NCI-H82 (cell line): Measurements from ENCODE around the gene PANK2.
"Not testable (repeated sequence)": the region's sequence is repeated elsewhere in the genome, so short reads cannot be mapped to it uniquely, and the experiment has no call there.

Source experiments
- DNase-seq: peaks from one replicate; lab custom pipeline; 2025; lab: John Stamatoyannopoulos, UW

The PANK2 gene

DNA sequence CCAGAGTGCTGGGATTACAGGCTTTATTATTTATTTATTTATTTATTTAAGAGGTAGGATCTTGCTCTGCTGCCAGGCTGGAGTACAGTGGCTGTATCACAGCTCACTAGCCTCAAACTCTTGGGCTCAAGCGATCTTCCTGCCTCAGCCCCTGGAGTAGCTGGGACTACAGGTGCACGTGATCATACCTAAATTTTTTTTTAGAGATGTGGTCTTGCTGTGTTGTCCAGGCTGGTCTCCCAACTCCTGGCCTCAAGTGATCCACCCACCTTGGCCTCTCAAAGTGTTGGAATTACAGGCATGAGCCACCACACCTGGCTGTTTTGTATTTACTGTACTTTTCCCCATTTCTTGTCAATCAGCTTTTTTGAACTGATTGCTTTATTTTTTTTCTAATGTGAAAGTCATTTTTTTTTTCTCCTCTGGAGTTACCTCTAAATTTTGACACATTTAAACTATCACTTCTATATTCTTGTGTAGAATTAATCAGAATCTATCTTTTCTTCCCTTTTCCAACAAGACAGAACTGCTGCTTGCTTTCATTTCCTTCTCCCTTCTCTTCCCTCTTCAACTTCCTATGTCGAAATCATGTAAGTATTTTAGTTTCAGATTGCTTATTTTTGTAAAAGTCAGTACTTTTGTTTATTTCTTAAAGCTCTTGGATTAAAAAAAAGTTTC lies 12.0 kb downstream of the PANK2 start:
- DNase-seq, result no peak

DNA sequence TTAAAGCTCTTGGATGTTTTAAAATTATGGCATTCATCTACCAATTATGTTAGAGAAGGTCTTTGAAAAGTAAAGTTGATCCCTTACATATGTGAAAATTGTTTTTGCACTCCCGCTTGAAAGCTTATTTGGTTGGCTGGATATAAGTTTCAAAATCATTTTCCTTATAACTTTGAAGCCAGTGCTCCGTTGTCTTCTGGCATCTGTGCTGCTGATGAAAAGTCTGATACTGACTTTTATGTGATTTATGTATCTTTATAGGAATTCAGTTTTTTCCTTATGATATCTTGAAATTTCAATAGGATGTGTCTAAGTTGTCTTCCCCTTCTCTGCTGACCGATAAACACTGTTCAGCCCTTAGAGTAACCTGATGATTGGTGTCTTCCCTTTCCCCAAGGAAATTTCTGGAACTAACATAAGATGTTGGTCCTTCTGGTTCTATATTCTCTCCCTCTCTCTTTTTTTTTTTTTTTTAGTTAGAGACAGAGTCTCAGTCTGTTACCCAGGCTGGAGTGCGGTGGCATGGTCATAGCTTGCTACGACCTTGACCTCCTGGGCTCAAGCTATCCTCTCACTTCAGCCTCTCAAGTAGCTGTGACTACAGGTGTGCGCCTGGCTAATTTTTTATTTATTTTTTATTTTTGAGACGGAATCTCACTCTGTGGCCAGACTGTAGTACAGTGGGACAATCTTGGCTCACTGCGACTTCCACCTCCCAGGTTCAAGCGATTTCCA lies 12.7 kb downstream of the PANK2 start:
- DNase-seq, result no peak

DNA sequence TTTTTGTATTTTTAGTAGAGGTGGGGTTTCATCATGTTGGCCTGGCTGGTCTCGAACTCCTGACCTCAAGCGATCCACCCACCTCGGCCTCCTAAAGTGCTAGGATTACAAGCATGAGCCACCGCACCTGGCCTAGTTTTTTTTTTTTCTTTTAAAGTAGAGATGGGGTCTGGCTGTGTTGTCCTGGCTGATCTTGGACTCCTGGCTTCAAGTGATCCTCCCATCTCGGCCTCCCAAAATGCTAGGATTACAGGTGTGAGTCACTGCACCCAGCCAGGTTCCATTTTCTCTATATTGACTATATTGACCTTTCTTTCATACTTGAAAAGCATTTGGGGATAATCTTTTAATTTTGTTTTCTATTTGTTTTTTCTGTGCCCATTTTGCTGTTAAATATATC lies 13.3 kb downstream of the PANK2 start:
- DNase-seq, result no peak

DNA sequence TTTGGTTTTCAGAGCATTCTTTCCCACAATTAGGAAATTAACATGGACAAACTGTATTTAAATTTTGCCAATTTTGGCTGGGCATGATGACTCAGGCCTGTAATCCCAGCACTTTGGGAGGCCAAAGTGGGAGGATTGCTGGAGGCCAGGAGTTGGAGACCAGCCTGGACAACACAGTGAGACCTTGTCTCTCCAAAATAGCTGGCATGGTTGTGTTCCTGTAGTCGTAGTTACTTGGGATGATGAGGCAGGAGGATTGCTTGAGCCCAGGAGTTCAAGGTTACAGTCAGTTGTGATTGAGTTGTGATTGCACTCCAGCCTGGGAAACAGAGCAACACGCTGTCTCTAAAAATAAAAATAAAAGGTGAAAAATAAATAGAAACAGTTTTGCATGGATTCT lies 15.0 kb downstream of the PANK2 start:
- DNase-seq, result no peak

DNA sequence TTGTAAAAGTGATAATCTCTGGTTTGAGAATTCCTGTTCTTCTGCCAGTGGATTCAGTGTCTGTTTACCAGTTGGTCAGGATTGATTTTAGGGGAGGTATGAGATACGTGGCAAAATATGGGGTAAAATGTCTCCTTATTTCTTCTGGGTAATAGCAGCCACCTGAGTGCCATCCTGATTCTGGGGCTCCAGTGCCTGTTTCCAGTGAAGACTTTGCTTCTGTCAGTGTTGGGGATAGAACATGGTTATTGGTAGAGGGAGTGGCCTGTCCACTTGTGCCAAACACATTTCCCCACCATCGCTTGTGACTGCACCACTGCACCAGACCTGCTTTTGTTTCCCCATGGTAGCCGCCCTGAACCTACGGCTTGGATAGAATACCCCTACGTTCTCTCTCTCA lies 15.7 kb downstream of the PANK2 start:
- no peak for DNase-seq

DNA sequence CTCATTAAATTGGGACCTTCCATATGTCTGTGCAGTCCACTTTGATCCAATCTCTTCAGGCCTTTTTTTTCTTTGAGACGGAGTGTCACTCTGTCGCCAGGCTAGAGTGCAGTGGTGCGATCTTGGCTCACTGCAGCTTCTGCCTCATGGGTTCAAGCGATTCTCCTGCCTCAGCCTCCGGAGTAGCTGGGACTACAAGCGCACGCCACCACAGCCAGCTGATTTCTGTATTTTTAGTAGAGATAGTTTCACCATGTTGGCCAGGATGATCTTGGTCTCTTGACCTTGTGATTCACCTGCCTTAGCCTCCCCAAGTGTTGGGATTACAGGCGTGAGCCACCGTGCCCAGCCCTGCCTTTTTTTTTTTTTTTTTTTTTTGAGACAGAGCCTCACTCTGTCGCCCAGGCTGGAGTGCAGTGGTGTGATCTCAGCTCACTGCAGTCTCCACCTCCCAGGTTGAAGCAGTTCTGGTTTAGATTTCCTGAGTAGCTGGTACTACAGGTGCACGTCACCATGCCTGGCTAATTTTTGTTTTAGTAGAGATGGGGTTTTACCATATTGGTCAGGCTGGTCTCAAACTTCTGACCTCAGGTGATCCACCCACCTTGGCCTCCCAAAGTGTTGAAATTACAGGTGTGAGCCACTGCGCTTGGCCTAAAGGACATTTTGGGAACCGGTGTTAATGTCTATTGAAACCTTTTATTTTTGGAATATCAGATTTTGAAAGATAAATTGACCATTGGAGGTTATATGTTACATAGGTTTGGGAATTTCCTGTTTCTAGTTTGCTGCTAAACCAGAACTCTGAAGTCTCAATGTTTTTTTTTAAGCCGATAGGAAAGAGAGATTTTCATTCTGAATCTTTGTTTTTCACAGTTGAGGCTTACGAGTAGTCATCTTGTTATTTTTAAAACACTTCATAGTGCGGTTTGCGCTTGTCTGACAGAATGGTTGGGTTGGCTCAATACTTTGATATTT lies 17.8 kb downstream of the PANK2 start:
- not testable (repeated sequence) for DNase-seq

DNA sequence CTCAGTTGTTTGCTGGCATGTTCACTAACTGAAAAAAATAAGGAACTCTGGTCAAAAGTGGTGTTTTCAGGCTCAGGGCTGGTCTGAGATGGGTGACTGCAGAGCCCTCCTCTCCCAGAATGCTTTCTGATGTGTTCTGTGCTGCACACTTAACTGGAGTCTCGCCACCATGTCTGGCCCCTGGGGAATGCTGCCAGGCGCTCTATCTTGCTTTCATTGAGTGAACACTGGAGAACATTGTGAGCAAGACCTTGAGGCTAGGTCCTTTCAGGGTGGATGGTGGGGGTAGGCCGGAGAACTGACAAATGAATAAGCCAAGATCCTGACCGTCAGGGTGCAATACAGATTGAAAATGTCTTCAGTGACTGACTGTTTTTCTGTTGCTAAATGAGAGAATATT lies 19.5 kb downstream of the PANK2 start:
- DNase-seq, result no peak

DNA sequence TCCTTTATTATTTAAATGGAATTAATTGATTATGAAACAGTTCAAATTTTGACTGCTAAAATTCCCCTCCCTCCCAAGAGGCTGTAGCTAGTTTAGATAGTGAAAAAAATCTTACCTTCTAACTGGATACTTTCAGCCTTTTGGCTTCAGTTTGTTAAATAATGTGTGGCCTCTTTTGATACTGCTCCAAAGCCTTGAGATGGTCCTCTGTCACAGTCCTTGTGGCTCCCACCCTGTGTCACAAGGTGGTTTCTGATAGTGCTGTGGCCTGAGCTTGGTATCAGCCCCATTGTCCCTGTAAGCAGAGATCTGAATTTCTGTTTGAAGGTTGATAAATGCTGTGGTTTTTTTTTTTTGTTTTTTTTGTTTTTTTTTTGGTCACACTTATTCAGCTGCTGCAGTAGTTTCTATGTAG lies 20.8 kb downstream of the PANK2 start:
- DNase-seq, result no peak

DNA sequence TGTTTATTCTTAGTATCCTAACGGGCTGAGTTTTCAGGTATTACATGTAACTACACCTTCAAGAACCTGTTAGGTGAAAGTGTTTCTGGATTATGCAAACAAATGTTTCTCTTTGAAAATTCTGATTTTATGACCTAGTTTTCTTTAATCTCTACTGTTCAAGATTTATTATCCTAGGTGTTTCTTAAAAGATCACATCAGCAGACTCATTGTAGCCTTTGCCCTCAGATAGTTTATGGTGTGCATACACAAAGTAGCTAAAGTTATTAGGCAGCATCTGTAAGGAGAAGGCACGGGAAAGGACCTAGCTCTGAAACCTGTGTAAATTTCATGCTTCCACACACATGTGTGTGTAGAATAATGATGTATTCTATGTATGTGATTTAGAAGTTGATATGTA lies 21.7 kb downstream of the PANK2 start:
- DNase-seq, result no peak

DNA sequence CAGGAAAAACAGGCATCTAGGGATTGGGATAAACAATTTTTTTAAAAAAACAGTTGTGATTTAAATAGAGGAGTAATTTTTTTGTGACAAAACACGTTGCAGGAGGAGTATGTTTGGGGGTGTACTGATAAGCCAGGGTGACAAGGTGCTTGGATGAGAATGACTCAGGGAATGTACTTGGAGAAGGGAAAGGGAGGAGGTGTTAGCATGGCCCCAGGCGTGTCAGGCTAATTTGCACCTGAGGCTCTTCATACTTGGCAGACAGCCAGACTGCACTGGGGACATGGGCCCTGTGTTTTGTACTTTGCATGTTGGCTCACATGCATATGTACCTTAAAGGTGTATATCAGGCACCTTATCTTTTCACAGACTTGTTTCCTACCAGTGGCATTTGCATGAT lies 22.8 kb downstream of the PANK2 start:
- peak; percentile 30 for DNase-seq

DNA sequence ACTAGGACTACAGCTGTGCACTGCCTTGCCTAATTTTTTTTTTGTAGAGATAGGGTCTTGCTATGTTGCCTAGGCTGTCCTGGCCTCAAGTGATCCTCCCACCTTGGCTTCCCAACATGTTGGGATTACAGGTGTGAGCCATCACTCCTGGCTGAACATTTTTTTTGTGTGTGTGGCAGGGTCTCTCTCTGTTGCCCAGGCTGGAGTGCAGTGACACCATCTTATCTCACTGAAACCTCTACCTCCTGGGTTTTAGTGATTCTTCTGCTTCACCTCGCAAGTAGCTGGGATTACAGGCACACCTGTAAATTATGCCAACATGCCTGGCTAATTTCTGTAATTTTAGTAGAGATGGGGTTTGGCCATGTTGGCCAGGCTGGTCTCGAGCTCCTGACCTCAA lies 25.3 kb downstream of the PANK2 start:
- no peak for DNase-seq

DNA sequence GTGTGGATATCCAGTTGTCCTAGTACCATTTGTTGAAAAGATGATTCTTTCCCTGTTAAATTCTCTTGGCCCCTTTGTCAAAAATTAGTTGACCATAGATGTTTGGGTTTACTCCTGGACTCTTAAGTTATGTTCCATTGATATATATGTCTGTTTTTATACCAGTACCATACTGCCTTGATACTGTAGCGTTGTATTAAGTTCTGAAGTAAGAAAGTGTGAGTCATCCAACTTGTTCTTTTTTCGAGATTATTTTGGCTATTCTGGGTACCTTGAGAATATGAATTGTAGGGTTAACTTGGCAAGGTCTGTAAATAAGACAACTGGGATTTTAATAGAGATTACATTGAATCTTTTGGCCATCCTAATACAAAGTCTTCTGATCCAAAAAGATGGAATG lies 26.5 kb downstream of the PANK2 start:
- no peak for DNase-seq

DNA sequence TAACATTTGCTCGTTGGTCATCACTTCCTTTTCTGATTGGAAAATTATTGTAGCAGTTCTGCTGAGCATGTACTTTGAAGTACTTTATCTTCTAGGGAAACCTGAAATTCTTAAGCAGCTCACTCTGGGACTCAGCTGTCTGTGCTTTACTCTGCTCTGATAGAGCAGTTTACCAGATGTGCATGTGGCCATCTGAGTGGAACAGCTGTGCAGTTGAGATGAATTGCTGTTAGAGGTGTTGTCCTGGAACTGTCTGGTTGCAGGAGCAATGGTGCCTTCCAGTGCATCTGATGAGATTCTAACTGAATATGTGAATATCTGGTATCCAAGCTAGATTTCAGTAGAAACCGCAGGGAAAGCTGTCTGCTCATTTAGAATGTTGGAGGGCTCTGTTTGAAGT lies 27.2 kb downstream of the PANK2 start:
- DNase-seq, result no peak

DNA sequence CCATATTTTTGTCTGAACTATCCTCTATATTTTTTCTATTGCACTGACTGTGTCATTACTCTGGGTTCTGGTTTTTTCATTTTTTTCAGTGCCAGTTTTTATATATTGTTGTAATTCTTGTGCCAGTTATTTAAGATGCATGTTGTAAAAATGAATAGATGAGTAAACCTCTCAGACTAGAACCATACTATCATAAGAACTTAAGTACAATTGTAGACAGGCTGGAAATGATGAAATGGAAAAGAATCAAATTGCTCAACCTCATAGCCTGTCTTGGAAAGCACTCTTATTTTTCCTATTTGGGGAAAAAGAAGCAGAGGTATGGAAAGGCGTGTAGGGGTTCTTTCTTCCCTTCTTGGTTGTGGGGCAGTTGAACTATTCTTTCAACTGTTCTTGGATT lies 30.2 kb downstream of the PANK2 start:
- DNase-seq, result no peak

DNA sequence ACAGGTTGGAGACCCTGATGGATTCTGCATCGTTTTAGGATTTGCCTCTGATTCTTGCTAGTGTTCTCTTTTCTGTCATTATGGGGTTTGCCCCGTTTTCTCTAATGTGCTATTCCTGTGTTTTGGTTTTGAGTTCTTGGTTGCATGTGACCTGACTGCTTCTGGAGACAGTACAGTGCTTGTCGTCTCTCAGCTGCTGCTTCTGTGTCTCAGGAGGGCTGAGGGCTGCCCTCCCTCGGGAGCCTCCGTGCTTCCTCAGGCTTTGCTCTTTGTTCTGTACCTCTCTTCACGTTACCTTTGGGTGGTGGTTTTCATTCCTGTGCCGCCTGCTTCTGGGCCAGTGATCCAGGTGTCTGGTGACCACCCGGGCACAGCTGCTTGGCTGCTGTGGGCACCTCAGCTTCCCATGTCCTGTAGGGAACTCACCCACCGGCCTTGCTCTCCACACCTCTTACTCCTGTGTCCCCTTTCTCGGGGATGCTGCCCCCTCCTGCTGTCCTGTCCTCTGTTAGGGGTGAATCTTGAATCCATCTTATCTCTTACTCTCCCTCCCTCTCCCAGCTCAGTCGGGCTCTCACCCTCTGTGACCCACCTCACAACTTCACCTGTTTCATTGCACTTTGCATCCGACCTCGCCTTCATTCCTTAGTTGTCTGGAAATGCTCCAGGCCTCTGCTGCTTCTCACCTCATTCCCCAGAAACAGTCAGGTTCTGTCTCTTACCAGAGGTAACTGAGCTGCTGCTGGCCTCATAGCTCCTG lies 33.2 kb downstream of the PANK2 start:
- DNase-seq, result no peak

DNA sequence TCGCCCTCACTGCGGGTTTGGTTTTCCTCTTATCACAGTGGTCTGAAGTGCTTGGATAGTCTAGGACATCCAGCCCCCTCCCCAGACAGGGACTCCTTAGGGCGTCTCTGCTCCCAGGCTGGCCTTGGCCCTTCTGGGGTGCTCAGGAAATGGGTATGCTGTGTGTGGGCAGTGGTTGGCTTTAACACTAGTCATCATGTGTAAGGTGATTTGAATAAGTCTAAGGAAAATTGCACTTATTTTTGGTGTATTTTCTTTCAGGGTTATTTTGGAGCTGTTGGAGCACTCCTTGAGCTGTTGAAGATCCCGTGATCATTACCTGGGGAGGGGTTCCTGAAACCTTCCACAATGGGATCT lies 33.8 kb downstream of the PANK2 start:
- DNase-seq, result no peak

DNA sequence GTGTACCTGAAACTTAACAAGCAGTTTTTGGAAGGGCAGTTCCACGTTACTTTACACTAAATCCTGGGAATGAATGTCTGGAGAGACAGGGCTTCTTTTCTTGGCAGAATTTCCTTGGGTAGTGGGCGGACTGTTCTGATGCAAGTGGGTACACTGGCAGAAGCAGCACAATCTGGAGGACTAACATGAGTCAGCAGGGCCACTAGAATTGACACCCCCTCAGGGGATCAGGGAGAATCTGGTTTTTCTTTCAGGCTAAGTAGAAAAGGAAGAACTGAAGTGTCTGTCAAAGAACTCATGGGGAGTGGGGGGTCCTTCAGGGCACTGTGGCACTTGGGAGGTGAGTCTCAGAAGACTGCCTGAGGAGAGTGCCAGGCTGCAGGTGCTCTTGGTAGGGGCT lies 34.6 kb downstream of the PANK2 start:
- DNase-seq, result no peak

DNA sequence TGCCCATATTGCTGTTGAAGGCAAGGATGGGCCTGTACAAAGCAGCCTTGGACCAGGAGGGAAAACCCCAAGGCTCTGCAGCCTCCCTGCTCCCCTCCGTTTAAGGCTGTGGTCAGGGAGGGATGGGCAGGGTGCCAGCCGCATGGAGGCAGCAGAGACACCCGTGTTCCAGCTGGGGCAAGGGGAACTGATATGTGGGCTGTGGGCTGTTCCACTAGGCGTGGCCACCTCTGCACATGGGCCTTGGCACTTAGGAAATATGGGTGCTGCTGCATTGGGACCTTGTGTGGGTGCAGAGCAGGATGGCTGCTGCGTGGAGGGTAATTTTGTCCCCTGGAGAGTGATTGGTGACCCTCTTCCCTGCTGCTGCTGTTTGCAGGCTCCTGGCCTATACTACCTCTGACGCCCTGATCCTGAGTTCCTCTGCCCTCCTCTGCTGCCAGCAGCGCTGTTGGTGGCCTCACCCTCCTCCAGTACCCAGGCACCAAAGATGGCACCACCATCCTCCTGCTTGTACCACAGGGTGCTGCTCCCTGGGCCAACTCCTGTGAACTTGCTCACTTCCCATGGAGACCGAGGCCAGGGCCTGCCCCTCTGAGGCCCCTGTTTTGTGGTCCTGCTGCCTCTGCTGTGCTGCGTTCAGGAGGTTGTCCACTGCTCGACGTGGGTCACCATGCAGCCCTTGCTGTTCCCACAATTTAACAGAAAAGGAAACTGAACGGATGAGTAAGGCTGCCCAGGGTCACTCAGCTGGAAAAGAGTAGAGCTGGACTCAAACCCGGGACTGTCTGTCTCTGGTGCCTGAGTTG lies 35.3 kb downstream of the PANK2 start:
- peak; percentile 9 for DNase-seq

DNA sequence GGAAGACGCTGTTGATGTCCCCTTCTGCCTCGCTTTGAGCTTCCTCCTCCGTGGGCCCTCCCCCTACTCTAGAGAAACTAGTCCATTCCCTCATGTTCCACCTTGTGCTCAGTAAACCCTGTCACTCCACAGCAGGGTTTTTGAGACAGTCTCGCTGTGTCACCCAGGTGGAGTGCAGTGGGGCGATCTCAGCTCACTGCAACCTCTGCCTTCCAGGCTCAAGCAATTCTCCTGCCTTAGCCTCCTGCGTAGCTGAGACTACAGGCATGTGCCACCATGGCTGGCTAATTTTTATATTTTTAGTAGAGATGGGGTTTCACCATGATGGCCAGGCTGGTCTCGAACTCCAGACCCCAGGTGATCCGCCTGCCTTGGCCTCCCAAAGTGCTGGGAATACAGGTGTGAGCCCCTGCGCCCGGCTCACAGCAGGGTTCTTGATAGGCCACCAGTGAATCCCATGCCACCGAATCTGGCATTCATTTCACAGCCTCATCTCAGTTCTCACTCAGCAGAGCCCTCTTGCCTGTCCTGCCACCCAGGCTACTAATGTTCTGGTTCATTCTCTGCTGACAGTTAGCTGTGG lies 36.0 kb downstream of the PANK2 start:
- no peak for DNase-seq

DNA sequence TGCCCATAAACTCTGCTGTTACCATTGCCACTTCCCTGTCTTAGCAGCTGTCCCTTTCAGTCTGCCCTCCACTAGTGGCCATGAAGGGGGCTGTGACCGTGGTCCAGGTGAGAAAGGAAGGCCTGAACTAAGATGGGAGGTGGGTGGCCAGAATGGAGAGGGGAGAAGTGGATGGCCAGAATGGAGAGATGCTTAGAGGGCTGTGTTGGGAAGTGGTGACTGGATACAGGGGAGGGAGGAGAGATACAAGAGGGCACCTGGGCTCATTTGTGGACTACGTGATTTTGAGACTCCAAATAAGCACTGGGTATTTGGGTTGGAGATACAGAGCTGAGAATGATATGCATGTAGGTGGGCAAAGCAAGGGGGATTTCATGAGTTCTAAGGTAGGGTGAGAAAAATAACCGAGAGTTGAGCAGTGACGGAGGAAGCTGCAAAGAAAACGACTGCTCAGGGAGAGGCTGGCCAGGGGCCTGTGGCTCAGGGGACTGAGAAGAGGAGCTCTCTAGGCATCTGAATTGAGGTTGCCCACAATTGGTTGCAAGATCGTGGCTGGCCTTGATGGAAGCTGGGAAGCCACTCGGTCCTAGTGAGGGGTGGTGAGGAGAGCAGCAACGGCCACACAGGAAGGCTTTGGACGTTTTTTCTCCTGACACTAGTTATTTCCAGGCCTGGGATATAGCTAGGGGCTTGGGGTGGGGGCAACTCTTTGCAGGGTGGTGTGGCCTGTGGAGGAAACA lies 36.9 kb downstream of the PANK2 start:
- peak; percentile 28 for DNase-seq
